Smooth muscle cell (in vitro differentiated cells): ENCODE measurements around the gene NFATC2. TPM values are rescaled to one million over a fixed set of nuclear protein-coding genes. Genes with fewer than 3 reads are reported as not detected.
A peak's percentile ranks its signal among the peaks of the same experiment; 100 is the strongest.
"Not testable (repeated sequence)": the region's sequence is repeated elsewhere in the genome, so short reads cannot be mapped to it uniquely, and the experiment has no call there.

Experiments
- DNase-seq: peaks from one replicate; lab custom pipeline; 2025; ENCODE audit not compliant: unreplicated experiment; lab: John Stamatoyannopoulos, UW
- H2AFZ ChIP-seq: fragments of 200-600 bp; sonication (generic); 2 replicates; pipeline ENCODE4 v1.6.0; 2016; ENCODE audit warnings: antibody characterized with exemption, low read depth, mild to moderate bottlenecking
- H3F3A ChIP-seq: fragments of 200-600 bp; sonication (generic); 2 replicates; pipeline ENCODE4 v1.6.0; 2017; ENCODE audit warnings: antibody characterized with exemption, low read depth
- H3K27ac ChIP-seq: fragments of 200-600 bp; sonication (generic); 2 replicates; pipeline ENCODE4 v1.5.1; 2016; ENCODE audit warnings: low read depth, mild to moderate bottlenecking
- H3K27me3 ChIP-seq: fragments of 200-600 bp; sonication (generic); 2 replicates; pipeline ENCODE4 v1.6.1; 2016; ENCODE audit warnings: low read depth, mild to moderate bottlenecking
- H3K36me3 ChIP-seq: fragments of 200-600 bp; sonication (generic); 2 replicates; pipeline ENCODE4 v1.5.1; 2016; ENCODE audit warnings: low read depth
- H3K4me1 ChIP-seq: fragments of 200-600 bp; sonication (generic); 2 replicates; pipeline ENCODE4 v1.5.1; 2016; ENCODE audit warnings: low read depth
- H3K4me2 ChIP-seq: fragments of 200-600 bp; sonication (generic); 2 replicates; pipeline ENCODE4 v1.6.0; 2016; ENCODE audit warnings: mild to moderate bottlenecking
- H3K4me3 ChIP-seq: fragments of 200-600 bp; sonication (generic); 2 replicates; pipeline ENCODE4 v1.5.1; 2016; ENCODE audit warnings: mild to moderate bottlenecking
- H3K79me2 ChIP-seq: fragments of 200-600 bp; sonication (generic); 2 replicates; pipeline ENCODE4 v1.6.0; 2016; ENCODE audit warnings: low read depth, mild to moderate bottlenecking
- H3K9ac ChIP-seq: fragments of 200-600 bp; sonication (generic); 2 replicates; pipeline ENCODE4 v1.6.0; 2016; ENCODE audit warnings: low read depth
- H3K9me3 ChIP-seq: fragments of 200-600 bp; sonication (generic); replicated peaks from 2 replicates; pipeline ENCODE4 v1.5.1; 2016; ENCODE audit warnings: low read depth
- H4K20me1 ChIP-seq: fragments of 200-600 bp; sonication (generic); 2 replicates; pipeline ENCODE4 v1.6.0; 2016; ENCODE audit warnings: low read depth
- CTCF ChIP-seq: fragments of 200-600 bp; sonication (generic); IDR thresholded peaks from 2 replicates; pipeline ENCODE4 v1.5.1; 2017; ENCODE audit warnings: borderline replicate concordance, mild to moderate bottlenecking, antibody characterized with exemption; ENCODE audit not compliant: insufficient read depth, poor library complexity, severe bottlenecking
- WGBS: methylation state at CpG from one replicate; pipeline ENCODE4 v1.1.7; 2016; ENCODE audit warnings: low lambda C conversion rate; 5-methylcytosine and 5-hydroxymethylcytosine counted together
- polyA plus RNA-seq: library from polyadenylated mRNA; unstranded; fragments of >200 nt; fragmentation: Nextera tagmentation; extraction: Ambion mirVana; gene quantifications from 2 replicates; pipeline ENCODE4 v1.2.1, GENCODE V29; 2016
- total RNA-seq: library from RNA; depleted of rRNA; stranded (reverse); fragments of >200 nt; gene quantifications from 2 replicates; pipeline ENCODE4 v1.2.3, GENCODE V29; 2014

Gene NFATC2
- total and polyA plus RNA-seq, 2 experiments from 2014 or later: 5.8 to 8.4 TPM

DNA sequence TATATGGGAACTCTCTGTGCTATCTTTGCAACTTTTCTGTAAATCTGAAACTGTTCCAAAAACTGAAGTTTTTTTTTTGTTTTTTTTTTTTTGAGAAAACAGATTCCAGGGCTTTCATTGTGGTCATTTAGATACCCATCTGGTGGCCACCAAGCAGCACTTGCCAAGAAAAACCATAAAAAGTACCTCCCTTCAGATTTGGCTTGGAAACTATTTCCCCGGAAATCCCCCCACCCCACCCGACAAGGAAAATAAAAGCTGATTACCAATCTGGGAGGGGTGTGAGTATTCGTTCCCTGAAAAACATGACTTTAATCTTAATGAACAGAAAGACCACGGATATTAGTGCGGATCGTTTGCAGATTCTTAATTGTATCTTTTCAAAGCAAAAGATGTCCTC is 1.9 kb downstream of the NFATC2 start:
- Histone ChIP-seq H3K4me3 (peak overlapping the region; percentile 6), H3K27me3 (no peaks in the 10 kb centered on the region), H3K4me2 (peak overlapping the region; percentile 10), H3K36me3 (no peaks in the 10 kb centered on the region), H3K79me2 (peaks cover 32% of the 10 kb centered on the region), H3K4me1 (peaks cover 4% of the 10 kb centered on the region), H2AFZ (no peak overlapping the region), H3K27ac (peak overlapping the region; percentile 32), H3K9me3 (no peaks in the 10 kb centered on the region), H4K20me1 (peaks cover 6% of the 10 kb centered on the region), H3F3A (peaks cover 19% of the 10 kb centered on the region), H3K9ac (no peak overlapping the region)
- DNase-seq: no peak
- 83% methylated on average over 6 of the region's 6 CpGs for WGBS
- TF ChIP-seq CTCF: no peak

GRCh38 chr20:51540074-51540473 is 2.4 kb downstream of the NFATC2 start:
- H3F3A ChIP-seq: peaks cover 21% of the 10 kb centered on the region
- H3K9me3 ChIP-seq, H3K27ac ChIP-seq, H3K9ac ChIP-seq, H3K4me2 ChIP-seq, H2AFZ ChIP-seq, H3K36me3 ChIP-seq, H4K20me1 ChIP-seq, H3K4me1 ChIP-seq, H3K27me3 ChIP-seq, H3K4me3 ChIP-seq, DNase-seq: not testable (repeated sequence)
- WGBS: 82% methylated on average over 7 of the region's 7 CpGs
- peaks cover 32% of the 10 kb centered on the region for H3K79me2 ChIP-seq

- Histone ChIP-seq H2AFZ (no peak overlapping the region), H3K27ac (peak overlapping the region; percentile 95), H4K20me1 (no peaks in the 10 kb centered on the region), H3K79me2 (peaks cover 44% of the 10 kb centered on the region), H3K9ac (no peak overlapping the region), H3F3A (peaks cover 26% of the 10 kb centered on the region), H3K9me3 (no peaks in the 10 kb centered on the region), H3K4me2 (no peak overlapping the region), H3K4me1 (peaks cover 4% of the 10 kb centered on the region), H3K36me3 (no peaks in the 10 kb centered on the region), H3K27me3 (no peaks in the 10 kb centered on the region), H3K4me3 (no peak overlapping the region)
- 88% methylated on average over 6 of the region's 6 CpGs for WGBS
- TF ChIP-seq CTCF: no peak
- no peak for DNase-seq
Observed at GRCh38 chr20:51536116-51537069, 6.1 kb downstream of the NFATC2 start.

- Histone ChIP-seq H3K79me2 (peaks cover 51% of the 10 kb centered on the region), H3K27me3 (no peaks in the 10 kb centered on the region), H3K4me1 (peaks cover 4% of the 10 kb centered on the region), H3K4me2 (no peak overlapping the region), H3K27ac (peak overlapping the region; percentile 95), H3K9me3 (no peaks in the 10 kb centered on the region), H3K9ac (no peak overlapping the region), H4K20me1 (no peaks in the 10 kb centered on the region), H3F3A (peaks cover 23% of the 10 kb centered on the region), H2AFZ (no peak overlapping the region), H3K4me3 (no peak overlapping the region), H3K36me3 (no peaks in the 10 kb centered on the region)
- DNase-seq: no peak
- WGBS: 33% methylated on average over 2 of the region's 2 CpGs
- no peak for TF ChIP-seq CTCF
Observed at GRCh38 chr20:51535674-51536073, 6.8 kb downstream of the NFATC2 start.
